Fibroblast of lung (primary cell): ENCODE measurements around the gene OR13J1. TPM values are rescaled to one million over a fixed set of nuclear protein-coding genes. Genes with fewer than 3 reads are reported as not detected.
"Not testable (repeated sequence)": the region's sequence is repeated elsewhere in the genome, so short reads cannot be mapped to it uniquely, and the experiment has no call there.

Experiments
- DNase-seq, 2 donors: peaks; one replicate each; pipeline versions ENCODE4 v3.0.0 to v3.0.0-alpha.2; 2010; ENCODE audit warnings: low read depth in 2 of 2
- H2AFZ ChIP-seq: 2 replicates; pipeline ENCODE4 v1.5.1; 2012; ENCODE audit warnings: low read length, control low read depth, inconsistent platforms
- H3K27ac ChIP-seq: 2 replicates; pipeline ENCODE4 v1.5.1; 2011; ENCODE audit warnings: low read length, control low read depth; ENCODE audit not compliant: insufficient read depth
- H3K27me3 ChIP-seq: 2 replicates; pipeline ENCODE4 v1.5.1; 2011; ENCODE audit warnings: mild to moderate bottlenecking, low read length; ENCODE audit not compliant: control insufficient read depth, insufficient read depth
- H3K36me3 ChIP-seq: 2 replicates; pipeline ENCODE4 v1.5.1; 2011; ENCODE audit warnings: low read length; ENCODE audit not compliant: control insufficient read depth, insufficient read depth
- H3K4me1 ChIP-seq: 2 replicates; pipeline ENCODE4 v1.5.1; 2011; ENCODE audit warnings: low read length; ENCODE audit not compliant: control insufficient read depth, insufficient read depth; ENCODE audit errors: extremely low read depth
- H3K4me2 ChIP-seq: 2 replicates; pipeline ENCODE4 v1.5.1; 2011; ENCODE audit warnings: low read length, control low read depth; ENCODE audit not compliant: insufficient read depth; ENCODE audit errors: extremely low read depth
- H3K4me3 ChIP-seq, 4 experiments: fragments of 200-600 bp in 1 of 4; sonication (generic) in 1 of 4; replicated peaks in 1 of 4; 2 replicates each; pipeline ENCODE4 v1.5.1; 2011 to 2016; ENCODE audit warnings: low read length in 4 of 4, low read depth in 3 of 4, mild to moderate bottlenecking in 3 of 4, control low read depth in 2 of 4, inconsistent platforms in 1 of 4, mixed read lengths in 1 of 4; ENCODE audit not compliant: insufficient read depth in 1 of 4; ENCODE audit errors: control extremely low read depth in 1 of 4
- H3K79me2 ChIP-seq: 2 replicates; pipeline ENCODE4 v1.5.1; 2012; ENCODE audit warnings: mild to moderate bottlenecking, low read length, inconsistent platforms; ENCODE audit not compliant: control insufficient read depth, insufficient read depth
- H3K9ac ChIP-seq: 2 replicates; pipeline ENCODE4 v1.5.1; 2011; ENCODE audit warnings: mild to moderate bottlenecking, low read length, control low read depth; ENCODE audit not compliant: insufficient read depth
- H3K9me3 ChIP-seq: 2 replicates; pipeline ENCODE4 v1.5.1; 2012; ENCODE audit warnings: low read depth, low read length; ENCODE audit not compliant: control insufficient read depth, insufficient read depth
- H4K20me1 ChIP-seq: 2 replicates; pipeline ENCODE4 v1.5.1; 2011; ENCODE audit warnings: low read length; ENCODE audit not compliant: control insufficient read depth, insufficient read depth; ENCODE audit errors: extremely low read depth
- CTCF ChIP-seq, 2 donors: IDR thresholded peaks in 1 of 2; conservative IDR thresholded peaks in 1 of 2; 1 replicate in 1 of 2; 2 replicates in 1 of 2; pipeline ENCODE4 v1.5.1; 2011 to 2012; ENCODE audit warnings: low read length in 2 of 2, control low read depth in 1 of 2, inconsistent platforms in 1 of 2, low read depth in 1 of 2, mild to moderate bottlenecking in 1 of 2
- EZH2 ChIP-seq: IDR thresholded peaks from 2 replicates; pipeline ENCODE4 v1.5.1; 2012; ENCODE audit warnings: low read length, control low read depth, mild to moderate bottlenecking; ENCODE audit errors: missing control alignments
- polyA plus RNA-seq, 2 donors: library from polyadenylated mRNA; depleted of rRNA in 1 of 2; stranded (reverse) in 1 of 2; unstranded in 1 of 2; fragments of >200 nt; gene quantifications; 2 replicates each; pipeline ENCODE4 v1.2.1, GENCODE V29; 2011 to 2012; ENCODE audit warnings: missing spikeins in 1 of 2
- total RNA-seq: library from RNA; depleted of rRNA; stranded (reverse); fragments of >200 nt; gene quantifications from 2 replicates; pipeline ENCODE4 v1.2.1, GENCODE V29; 2014

The OR13J1 gene
- total and polyA plus RNA-seq, 2 donors (not counting 1 experiment from before 2014, with no cell fraction given), result not detected

DNA sequence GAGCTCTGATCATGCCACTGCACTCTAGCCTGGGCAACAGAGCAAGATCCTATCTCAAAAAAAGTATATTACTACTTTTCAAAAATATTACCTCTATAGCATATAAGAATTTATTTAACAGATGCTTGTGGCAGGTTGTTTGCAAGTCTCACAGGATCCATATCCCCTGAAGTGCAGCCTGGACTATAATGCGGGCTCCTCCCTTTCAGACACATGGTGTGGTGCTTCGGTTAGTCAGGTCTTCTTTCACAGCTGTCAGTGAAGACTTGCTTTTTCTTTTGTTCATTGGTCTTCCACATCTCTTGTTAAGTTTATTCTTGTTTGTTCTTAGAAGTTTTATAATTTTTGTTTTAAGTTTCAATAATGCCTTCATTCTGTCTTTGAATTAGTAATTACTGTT is 26.4 kb upstream of the OR13J1 start:
- no peaks in the 10 kb centered on the region for H4K20me1 ChIP-seq
- no peaks in the 10 kb centered on the region for H3K4me1 ChIP-seq
- H3K36me3 ChIP-seq, result no peaks in the 10 kb centered on the region
- TF ChIP-seq EZH2 (no peak), CTCF (conservative IDR thresholded peaks at IDR 0.05 in 1 of 2, IDR thresholded peaks at IDR 0.05 in 1 of 2; ENCODE audit: low read depth in 1 of 2, low read length in 2 of 2) (no peak)
- H3K79me2 ChIP-seq, result no peaks in the 10 kb centered on the region
- no peak overlapping the region for H3K9ac ChIP-seq
- H3K27ac ChIP-seq, result no peak overlapping the region
- H3K9me3 ChIP-seq, result no peaks in the 10 kb centered on the region
- no peak overlapping the region for H3K4me3 ChIP-seq
- H2AFZ ChIP-seq, result no peak overlapping the region
- peaks cover 13% of the 10 kb centered on the region for H3K27me3 ChIP-seq
- DNase-seq, result no peak
- H3K4me2 ChIP-seq, result no peak overlapping the region

DNA sequence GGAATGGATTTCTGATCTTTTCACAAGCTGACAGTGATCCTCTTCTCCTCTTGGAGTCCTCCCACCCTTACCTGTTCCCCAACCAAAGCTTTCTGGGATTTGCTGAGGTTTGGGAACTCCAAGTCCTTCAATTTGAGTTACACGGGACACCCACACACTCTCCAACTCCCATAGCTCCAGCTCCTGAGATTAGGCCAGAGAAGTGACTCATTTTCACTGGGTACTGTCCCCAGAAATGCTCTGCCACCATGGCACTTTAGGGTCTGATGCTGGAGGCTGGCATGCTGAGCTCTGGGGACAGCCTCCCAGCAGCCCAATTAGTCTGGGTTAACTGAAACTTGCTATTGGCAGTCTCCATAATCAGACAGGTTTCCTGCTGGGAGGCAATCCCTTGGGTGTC is 21.9 kb upstream of the OR13J1 start:
- Histone ChIP-seq H3K4me2 (no peak overlapping the region), H3K27me3 (peaks cover 16% of the 10 kb centered on the region), H3K36me3 (no peaks in the 10 kb centered on the region), H3K79me2 (no peaks in the 10 kb centered on the region), H3K9ac (no peak overlapping the region), H3K4me3 (no peak overlapping the region), H3K4me1 (no peaks in the 10 kb centered on the region), H2AFZ (no peak overlapping the region), H3K27ac (no peak overlapping the region), H3K9me3 (no peaks in the 10 kb centered on the region), H4K20me1 (no peaks in the 10 kb centered on the region)
- TF ChIP-seq EZH2, result no peak
- TF ChIP-seq CTCF (conservative IDR thresholded peaks at IDR 0.05 in 1 of 2, IDR thresholded peaks at IDR 0.05 in 1 of 2; ENCODE audit: low read depth in 1 of 2, low read length in 2 of 2), result no peak
- DNase-seq, result no peak

GRCh38 chr9:35891646-35892045 is 21.4 kb upstream of the OR13J1 start:
- Histone ChIP-seq H3K9ac (no peak overlapping the region), H3K4me2 (no peak overlapping the region), H3K36me3 (no peaks in the 10 kb centered on the region), H3K27ac (no peak overlapping the region), H3K27me3 (peaks cover 16% of the 10 kb centered on the region), H3K4me3 (no peak overlapping the region), H4K20me1 (no peaks in the 10 kb centered on the region), H3K9me3 (no peaks in the 10 kb centered on the region), H3K79me2 (no peaks in the 10 kb centered on the region), H2AFZ (no peak overlapping the region), H3K4me1 (no peaks in the 10 kb centered on the region)
- DNase-seq, result no peak
- TF ChIP-seq EZH2, result no peak
- no peak for TF ChIP-seq CTCF (conservative IDR thresholded peaks at IDR 0.05 in 1 of 2, IDR thresholded peaks at IDR 0.05 in 1 of 2; ENCODE audit: low read depth in 1 of 2, low read length in 2 of 2)

DNA sequence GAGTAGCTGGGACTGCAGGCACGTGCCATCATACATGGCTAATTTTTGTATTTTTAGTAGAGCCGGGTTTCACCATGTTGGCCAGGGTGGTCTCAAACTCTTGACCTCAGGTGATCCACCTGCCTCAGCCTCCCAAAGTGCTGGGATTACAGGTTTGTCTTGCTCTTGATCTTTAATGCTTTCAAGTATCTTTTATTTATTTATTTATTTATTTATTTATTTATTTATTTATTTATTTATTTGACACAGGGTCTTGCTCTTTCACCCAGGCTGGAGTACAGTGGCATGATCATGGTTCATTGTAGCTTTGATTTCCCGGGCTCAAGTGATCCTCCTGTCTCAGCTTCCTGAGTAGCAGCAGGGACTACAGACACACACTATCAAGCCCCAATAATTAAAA is 14.7 kb upstream of the OR13J1 start:
- not testable (repeated sequence) for H4K20me1 ChIP-seq, DNase-seq, H3K9me3 ChIP-seq, H2AFZ ChIP-seq, H3K4me2 ChIP-seq, H3K79me2 ChIP-seq, H3K36me3 ChIP-seq, H3K4me3 ChIP-seq, H3K9ac ChIP-seq, H3K27ac ChIP-seq, H3K27me3 ChIP-seq, H3K4me1 ChIP-seq
